GM19463 (cell line): ENCODE measurements around the gene METTL23.
"Not testable (repeated sequence)": the region's sequence is repeated elsewhere in the genome, so short reads cannot be mapped to it uniquely, and the experiment has no call there.

Experiments used
- ATAC-seq: cut with Tn5 transposase; IDR thresholded peaks from one replicate; pipeline ENCODE4 v1.9.1; 2021; ENCODE audit warnings: mild to moderate bottlenecking, moderate library complexity; ENCODE audit not compliant: unreplicated experiment

The METTL23 gene

DNA sequence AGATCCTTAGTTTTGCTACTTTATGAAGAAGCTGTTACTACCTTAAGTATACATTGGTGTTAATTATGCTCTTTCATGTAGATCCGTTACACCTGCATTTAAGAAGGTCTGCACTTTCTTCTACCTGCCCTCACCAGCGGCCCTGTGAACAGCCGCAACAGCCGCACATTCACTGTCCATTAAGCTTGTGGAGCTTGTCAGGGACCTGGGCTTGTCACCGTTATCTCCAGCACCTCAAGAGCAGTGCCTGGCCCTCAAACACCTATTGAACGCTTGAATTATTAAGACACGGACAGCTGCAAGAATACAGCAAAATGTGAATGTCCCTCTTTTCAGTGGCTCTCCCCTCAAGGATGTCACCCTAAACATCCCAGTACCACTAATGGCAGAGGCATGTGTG lies 12.9 kb upstream of the METTL23 start:
- no peak for ATAC-seq

DNA sequence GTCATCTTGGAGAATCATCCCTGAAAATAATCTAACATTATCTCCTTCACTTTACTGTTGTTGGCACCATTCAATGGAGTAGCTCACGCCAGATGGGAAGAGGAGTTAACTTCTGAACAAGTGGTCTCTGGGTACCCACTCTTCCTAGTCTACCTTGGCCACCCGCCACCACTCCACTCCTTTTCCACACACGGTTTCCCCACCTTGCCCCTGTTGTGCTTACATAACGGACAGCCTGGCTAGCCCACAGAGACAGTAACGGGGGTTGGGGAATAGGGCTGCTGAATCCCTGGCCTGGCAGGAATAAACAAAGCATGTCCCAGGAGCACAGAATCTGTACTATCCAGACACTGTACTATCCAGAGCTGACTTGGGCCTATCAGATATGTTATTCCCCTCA lies 12.3 kb upstream of the METTL23 start:
- ATAC-seq: no peak

DNA sequence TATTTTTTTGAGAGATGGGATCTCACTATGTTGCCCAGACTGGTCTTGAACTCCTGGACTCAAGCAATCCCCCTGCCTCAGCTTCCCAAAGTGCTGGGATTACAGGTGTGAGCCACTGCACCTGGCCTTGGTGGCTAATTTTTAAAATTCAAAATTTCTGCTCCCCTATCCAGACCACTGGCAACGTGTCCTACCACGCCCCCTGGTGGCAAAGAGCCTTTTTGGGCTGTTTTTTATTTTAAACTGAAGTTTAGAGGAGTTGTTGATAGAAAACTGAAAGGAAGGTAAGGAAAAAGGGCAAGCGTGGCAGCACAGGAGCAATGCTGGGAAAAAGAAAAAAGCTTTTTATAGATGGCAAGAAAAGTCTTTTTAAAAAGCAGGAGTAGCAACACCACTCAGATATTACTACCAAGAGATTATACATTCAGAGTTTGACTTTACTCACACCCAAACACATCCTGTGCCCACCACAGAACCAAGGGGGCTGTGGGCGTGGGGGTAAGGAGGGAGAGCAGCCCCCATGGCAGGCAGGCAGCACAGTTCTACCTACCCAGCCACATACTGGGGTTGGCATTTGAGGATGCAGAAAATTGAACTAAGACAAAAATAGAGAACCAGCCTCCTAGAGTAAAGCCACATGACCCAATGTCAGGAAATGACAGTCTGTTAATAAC lies 11.7 kb upstream of the METTL23 start:
- no peak for ATAC-seq

DNA sequence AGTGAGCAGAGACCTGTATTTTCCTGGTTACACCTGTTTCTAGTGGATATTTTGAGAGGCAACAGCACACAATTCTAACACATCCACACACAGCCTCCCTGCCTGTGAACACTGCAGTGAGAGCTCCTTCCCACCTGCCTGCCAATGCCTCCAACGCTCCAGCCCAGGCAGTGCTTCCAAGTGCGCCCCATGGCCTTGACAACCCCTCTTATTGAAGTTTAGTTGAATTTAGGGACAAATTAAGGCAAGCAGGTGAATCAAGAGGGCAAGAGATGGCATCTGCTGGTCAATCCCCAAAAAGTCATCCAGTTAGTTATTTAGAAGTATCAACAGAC lies 11.2 kb upstream of the METTL23 start:
- ATAC-seq: no peak

DNA sequence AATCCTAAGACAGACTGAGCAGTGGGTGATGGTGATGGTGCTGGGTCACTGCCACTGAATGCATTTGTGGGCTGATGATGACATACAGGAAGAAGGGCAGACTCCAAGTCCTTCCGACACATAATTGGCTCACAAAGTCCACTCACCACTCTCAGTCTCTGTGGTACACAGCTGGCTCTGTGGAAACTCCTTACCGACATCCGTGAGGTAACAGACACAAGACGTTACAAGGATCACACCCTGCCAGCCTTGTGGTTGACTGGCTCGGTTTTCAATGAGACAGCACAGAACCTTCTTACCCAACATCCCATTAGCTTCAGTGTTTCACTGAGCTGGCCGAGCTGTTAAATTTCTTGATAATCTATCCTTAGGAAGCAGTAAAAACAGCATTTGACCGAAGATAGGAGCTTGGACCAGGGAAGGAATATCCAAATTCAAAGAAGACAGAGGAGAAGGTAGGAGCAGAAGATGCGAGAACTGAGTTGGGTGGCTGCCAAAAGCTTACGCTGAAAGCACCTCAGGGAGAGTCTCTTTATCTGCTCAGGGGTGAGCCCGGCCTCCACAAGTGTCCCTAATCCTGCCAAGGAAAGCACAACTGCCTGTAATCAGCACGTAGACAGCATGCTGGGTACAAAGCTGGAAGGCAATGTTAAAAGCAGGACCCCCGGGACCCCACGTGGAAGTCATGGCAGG lies 10.3 kb upstream of the METTL23 start:
- ATAC-seq: no peak

DNA sequence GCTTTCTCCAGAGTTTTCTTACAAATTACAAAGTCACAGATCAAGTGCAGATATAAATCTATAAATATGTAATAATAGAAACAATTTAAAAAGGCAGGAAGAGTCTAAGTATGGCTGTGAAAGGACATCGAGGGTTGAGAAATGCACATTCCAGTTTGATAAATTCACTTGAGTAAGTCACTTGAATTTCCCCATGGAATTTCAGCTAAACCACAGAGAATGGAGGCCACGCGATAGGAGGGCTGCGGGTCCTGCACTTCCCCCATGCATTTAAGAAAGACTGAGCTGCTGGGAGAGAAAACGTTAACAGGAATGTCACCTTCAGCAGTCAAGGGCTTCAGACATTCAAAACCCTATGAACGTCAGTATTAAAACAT lies 9.8 kb upstream of the METTL23 start:
- no peak for ATAC-seq

DNA sequence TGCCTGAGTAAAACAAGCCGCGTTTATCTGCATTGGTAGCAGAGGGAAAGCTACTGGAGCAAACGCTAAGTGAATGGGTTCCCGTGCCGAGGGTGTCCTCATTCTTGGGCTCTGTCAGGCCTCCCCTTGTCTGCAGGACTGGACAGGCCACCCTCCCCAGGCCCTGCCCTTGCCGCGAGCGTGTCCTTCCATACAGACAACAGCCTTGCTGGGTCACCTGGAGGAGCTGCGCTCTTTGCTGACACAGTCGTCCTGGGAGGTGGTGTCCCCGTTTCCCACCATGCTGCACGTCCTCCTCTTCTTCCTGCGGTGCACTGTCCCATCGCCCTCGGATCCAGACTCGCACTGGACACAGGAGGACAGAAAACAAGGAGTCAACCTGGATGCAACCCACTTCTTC lies 8.1 kb upstream of the METTL23 start:
- no peak for ATAC-seq

DNA sequence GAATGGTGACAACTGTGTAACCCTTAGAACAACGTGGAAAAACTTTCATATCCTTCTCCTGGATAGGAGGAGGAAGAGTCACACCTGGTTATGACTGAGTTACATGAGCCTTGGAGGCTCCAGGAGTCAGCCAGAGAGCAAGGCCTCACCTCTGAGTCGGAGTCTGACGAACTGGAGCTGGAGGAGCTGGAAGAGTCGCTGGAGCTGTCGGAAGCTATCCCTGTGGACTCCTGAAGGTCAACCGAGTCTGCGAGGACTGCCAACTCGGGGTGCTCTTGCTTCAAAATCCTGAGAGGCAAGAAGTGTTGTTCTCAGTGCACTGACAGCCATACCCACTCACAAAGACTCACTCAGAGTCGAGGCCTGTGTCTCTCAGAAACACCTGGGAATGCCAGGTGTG lies 6.4 kb upstream of the METTL23 start:
- ATAC-seq: no peak

DNA sequence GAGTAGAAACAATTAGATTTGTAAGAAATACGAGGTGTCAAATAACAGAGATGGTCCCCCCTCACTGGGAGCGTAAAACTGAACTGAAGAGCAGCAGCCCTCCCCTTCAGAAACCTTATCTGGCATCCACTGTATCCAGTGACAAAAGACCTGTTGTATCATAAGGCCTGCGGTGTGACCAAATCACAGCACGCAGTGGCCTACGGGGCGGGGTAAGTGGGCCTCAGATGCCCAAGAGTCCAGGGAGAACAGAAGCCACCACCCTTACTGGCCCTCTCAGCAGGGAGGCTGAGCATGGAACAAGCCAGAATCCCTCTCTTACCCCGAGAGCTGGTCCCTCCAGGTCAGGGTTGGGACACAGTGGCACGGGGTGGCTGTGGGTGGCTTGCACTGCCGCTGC lies 5.7 kb upstream of the METTL23 start:
- ATAC-seq: no peak

DNA sequence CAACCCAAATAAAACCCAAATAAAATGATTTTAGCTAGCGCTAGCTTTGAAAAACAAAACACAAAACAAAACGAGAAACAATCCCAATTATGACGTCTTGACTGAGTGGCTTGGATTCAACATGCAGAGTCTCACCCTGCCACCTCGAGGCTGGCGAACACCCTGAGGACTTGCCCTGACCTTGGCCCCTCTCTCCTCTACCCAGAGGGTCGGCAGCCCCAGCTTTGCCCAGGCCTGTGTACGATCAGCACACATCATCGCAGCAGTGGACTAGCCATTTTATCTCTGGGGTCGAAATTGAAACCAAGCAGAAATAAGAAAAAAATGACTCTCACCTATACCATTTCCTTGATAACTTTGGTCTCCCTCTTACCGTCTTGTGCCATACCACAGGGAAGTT lies 5.2 kb upstream of the METTL23 start:
- no peak for ATAC-seq

DNA sequence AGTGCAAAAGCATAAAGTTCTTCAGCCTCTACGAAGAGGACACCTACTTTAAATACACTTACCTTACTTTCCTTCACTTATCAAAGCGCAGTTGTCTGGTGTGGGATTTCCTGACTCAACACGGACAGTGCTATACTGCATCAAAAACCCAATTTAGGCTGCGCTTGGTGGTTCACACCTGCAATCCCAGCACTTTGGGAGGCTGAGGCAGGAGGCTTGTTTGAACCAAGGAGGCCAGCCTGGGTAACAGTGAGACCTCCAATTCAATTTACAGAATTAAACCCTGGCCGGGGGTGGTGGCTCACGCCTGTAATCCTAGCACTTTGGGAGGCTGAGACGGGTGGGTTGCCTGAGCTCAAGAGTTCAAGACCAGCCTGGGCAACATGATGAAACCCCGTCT lies 4.4 kb upstream of the METTL23 start:
- no peak for ATAC-seq

DNA sequence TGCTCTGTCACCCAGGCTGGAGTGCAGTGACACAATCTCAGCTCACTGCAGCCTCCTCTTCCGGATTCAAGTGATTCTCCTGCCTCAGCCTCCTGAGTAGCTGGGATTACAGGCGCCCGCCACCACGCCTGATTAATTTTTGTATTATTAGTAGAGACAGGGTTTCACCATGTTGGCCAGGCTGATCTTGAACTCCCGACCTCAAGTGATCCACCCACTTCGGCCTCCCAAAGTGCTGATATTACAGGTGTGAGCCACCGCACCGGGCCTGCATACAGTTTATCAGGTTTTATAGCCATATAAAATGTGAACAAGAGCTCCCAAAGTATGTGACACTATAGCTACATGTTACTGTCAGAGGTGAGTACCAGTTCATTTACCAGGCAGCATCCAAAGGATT lies 3.7 kb upstream of the METTL23 start:
- ATAC-seq: not testable (repeated sequence)

DNA sequence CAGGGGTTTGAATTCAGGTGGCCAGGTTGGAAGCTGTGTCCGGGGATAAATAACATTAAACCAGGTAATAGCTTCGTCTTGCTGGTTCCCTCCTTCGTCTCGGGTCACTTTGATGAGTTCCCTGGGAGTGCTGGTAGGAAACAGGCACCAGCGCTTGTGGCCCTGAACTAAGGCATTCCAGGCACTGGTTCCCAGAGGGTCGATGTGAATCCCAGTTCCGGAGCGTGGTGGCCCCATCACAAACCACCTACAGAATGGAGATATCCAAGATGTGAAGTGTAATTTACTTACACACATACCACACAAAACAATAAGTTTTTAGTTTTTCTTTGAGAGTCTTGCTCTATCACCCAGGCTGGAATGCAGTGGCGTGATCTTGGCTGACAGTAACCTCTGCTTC lies 2.8 kb upstream of the METTL23 start:
- ATAC-seq: no peak

DNA sequence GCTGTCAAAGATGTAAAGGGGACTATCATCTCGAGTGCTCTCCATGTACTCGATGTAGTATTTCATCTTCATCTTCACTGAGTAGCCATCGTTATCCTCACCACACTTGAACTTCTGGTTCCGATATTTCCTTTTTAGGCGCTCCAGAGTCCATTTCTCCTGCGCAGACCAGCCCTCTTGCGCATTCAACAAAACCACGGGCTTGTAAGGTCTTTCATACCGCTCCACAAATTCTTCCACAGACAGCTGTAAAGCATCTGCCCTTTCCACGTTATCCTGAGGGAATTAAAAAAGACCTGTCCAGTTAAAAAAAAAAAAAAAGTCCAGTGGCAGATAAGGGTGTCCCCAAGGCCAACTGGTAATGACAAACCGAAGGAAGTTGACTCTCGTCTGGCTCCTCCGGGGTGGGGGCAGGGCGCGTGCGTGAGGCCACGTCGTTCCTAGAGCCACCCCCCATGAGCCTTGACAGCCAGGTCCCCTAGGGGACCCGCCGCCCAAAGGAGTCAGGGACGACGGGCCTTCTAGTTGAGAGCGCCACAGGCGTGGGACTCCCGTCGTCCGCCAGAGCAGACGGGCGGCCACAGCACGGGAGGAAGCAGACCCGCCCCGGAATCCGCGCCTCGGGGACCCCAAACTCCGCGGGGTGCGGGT lies 934 bp upstream of the METTL23 start:
- peak; percentile 15 for ATAC-seq

DNA sequence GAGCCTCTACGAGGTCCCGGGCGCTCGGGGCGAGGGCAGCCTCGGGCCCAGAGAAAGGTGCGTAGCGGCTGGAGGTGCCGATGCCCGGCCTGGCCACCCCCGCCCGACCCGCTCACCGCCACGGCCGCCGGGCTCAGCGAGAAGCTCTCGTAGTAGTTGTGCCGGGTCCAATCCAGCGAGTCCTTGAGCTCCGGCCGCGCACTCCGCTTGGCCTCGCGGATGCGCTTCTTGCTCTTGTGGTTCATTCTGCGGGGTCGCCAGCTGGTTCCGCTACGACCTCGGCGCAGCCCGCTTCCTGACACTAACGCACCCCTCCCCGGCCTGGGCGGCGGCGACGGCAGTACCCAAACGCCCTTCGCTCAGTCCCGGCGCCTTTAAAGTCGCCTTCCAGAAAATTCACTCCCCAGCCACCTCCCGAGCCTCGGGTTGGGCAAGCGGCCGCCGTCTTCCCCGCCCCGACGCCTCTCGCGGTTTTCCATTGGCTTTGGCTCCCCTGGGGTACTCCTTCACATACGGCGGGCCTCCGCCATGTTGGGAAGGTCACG lies 336 bp upstream of the METTL23 start, which contains the start of gene JMJD6:
Gene JMJD6 (minus strand): TSS at position 376 of the 545 bp plus-strand sequence. CDS start 131 bp downstream, at position 245.
- peak; percentile 76 for ATAC-seq

DNA sequence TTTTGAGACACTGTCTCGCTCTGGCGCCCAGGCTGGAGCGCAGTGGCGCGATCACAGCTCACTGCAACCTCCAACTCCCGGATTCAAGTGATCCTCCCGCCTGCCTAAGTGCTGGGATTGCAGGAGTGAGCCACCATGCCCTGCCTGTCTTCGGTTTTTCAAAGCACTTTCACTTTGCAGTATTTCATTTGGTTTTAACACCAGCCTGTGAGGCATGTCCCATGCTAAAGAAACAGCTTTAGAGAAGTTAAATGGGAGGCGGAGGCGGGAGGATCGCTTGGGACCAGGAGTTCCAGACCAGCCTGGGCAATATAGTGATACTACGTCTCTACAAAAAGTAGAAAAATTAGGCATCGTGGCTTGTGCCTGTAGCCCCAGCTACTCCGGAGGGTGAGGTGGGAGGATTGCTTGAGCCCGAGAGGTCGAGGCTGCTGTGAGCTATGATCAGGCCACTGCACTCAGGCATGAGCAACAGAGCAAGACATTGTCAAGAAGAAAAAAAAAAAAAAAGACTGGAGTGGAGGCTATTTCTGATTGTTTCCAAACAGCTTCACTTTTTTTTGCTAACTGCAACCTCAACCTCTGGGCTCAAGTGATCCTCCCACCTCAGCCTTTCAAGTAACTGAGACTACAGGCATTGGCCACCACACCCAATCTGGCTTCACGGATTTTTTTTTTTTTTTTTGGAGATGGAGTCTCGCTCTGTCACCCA lies 1.3 kb downstream of the METTL23 start:
- no peak for ATAC-seq

DNA sequence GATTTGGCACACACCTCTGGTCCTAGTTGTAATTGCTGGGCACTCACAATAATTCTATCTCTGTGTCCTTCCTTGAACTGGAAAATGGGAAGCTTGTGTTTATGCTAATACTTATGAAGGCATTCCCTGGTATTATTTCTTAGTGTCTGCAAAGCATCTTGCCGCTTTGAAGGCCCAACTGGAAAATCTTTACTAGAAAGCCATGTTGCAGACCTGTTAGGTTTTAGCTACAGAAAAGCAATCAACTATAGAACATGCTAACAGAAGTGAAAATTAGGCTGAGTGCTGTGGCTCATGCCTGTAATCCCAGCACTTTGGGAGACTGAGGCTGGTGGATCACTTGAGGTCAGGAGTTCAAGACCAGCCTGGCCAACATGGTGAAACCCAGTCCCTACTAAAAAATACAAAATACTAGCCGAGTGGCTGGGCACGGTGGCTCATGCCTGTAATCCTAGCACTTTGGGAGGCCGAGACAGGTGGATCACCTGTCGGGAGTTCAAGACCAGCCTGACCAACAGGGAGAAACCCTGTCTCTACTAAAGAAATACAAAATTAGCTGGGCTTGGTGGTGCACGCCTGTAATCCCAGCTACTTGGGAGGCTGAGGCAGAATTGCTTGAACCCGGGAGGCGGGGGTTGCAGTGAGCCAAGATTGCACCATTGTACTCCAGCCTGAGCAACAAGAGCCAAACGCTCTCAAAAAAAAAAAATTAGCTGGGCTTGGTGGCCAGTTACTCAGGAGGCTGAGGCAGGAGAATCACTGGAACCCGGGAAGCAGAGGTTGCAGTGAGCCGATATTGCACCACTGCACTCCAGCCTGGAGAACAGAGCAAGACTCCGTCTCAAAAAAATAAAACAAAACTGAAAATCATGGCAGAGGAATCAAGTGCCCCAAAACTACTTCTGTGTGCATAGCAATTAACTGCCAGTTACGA lies 5.4 kb downstream of the METTL23 start:
- not testable (repeated sequence) for ATAC-seq

DNA sequence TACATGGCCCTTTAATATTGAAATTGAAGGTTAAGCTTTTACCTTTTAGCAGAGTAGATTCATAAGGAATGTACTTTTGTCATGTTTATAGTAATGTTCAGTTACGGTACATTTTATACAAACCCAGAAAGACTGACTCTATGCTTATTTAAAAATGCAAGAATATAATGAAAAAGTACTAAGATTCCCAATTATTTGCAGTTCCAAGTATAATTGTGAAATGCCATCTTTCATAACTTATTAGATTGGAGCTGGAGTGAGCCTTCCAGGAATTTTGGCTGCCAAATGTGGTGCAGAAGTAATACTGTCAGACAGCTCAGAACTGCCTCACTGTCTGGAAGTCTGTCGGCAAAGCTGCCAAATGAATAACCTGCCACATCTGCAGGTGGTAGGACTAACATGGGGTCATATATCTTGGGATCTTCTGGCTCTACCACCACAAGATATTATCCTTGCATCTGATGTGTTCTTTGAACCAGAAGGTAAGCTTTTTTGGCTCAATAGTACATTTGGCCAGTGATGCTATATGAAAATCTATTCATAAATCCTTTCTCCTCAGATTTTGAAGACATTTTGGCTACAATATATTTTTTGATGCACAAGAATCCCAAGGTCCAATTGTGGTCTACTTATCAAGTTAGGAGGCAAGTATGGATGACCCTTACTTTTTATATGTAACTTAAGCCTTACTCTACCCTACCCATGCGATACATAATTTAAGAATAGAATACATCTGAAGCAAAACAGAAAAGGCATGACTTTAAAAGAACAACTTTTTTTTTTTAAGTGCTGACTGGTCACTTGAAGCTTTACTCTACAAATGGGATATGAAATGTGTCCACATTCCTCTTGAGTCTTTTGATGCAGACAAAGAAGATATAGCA lies 6.3 kb downstream of the METTL23 start:
- ATAC-seq: no peak

DNA sequence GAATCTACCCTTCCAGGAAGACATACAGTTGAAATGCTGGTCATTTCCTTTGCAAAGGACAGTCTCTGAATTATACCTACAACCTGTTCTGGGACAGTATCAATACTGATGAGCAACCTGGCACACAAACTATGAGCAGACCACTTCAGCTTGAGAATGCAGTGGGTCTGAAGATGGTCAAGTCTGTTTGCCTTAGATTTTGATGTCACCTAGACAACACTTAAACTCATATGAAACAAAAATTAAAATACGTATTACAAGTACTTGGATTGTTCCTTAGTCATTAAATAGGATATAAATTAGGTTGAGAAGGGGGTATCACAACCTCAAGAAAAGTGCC lies 6.9 kb downstream of the METTL23 start:
- no peak for ATAC-seq
